ENCODE measurements around the gene PEDS1. TPM values are rescaled to one million over a fixed set of nuclear protein-coding genes. Genes with fewer than 3 reads are reported as not detected.

PEDS1 gene
- total and polyA plus RNA-seq, 2 of the 13 experiments (the other 11 are each of a cell fraction or from before 2014, with no cell fraction given): 30.5 to 93.9 TPM

GRCh38 chr20:50153500-50154377 lies at the start of gene PEDS1 (continued):
- TF ChIP-seq GMEB1 (CRISPR knock-in tag; IDR thresholded peaks at IDR 0.05; ENCODE audit: borderline replicate concordance) (peak; percentile 89), ZNF142 (CRISPR knock-in tag; IDR thresholded peaks at IDR 0.05) (no peak; the same call in 1 of the 2 replicates), ZBTB26 (CRISPR knock-in tag; IDR thresholded peaks at IDR 0.05; ENCODE audit: borderline replicate concordance) (peak; percentile 72; the same call in 1 of the 2 replicates), SCMH1 (CRISPR knock-in tag; IDR thresholded peaks at IDR 0.05; ENCODE audit: borderline replicate concordance) (no peak), CREM (IDR thresholded peaks at IDR 0.05) (no peak), CREM (CRISPR knock-in tag; IDR thresholded peaks at IDR 0.05) (peak; percentile 67), ZNF367 (CRISPR knock-in tag; IDR thresholded peaks at IDR 0.05; ENCODE audit: borderline replicate concordance) (peak; percentile 79; the same call in 1 of the 2 replicates), ZNF354B (CRISPR knock-in tag; IDR thresholded peaks at IDR 0.05) (peak; percentile 94), EEA1 (CRISPR knock-in tag; IDR thresholded peaks at IDR 0.05; ENCODE audit: borderline replicate concordance) (peak; percentile 76; the same call in 1 of the 2 replicates), SRY (CRISPR knock-in tag; IDR thresholded peaks at IDR 0.05) (peak; percentile 99), ZNF792 (CRISPR knock-in tag; IDR thresholded peaks at IDR 0.05) (peak; percentile 65), HOXA7 (CRISPR knock-in tag; IDR thresholded peaks at IDR 0.05) (no peak), ZNF589 (CRISPR knock-in tag; conservative IDR thresholded peaks at IDR 0.05) (peak; percentile 69; the same call in 1 of the 2 replicates), ZNF251 (CRISPR knock-in tag; IDR thresholded peaks at IDR 0.05) (peak; percentile 97), ZNF704 (CRISPR knock-in tag; IDR thresholded peaks at IDR 0.05; ENCODE audit: borderline replicate concordance) (peak; percentile 94), NCOA5 (CRISPR knock-in tag; IDR thresholded peaks at IDR 0.05) (no peak), KLF16 (CRISPR knock-in tag; IDR thresholded peaks at IDR 0.05) (peak in 1 of 2 experiments; percentile 90; a peak in 3 of 4 replicates), CCAR2 (optimal IDR thresholded peaks at IDR 0.05; ENCODE audit: low read depth, low read length) (no peak)

Measured in HepG2 (cell line).